HG03354 (cell line): ENCODE measurements around the gene SIRPA.

ENCODE experiments used
- ATAC-seq: cut with Tn5 transposase; IDR thresholded peaks from one replicate; pipeline ENCODE4 v1.9.1; 2021; ENCODE audit warnings: mild to moderate bottlenecking; ENCODE audit not compliant: unreplicated experiment, poor library complexity, severe bottlenecking

SIRPA gene

DNA sequence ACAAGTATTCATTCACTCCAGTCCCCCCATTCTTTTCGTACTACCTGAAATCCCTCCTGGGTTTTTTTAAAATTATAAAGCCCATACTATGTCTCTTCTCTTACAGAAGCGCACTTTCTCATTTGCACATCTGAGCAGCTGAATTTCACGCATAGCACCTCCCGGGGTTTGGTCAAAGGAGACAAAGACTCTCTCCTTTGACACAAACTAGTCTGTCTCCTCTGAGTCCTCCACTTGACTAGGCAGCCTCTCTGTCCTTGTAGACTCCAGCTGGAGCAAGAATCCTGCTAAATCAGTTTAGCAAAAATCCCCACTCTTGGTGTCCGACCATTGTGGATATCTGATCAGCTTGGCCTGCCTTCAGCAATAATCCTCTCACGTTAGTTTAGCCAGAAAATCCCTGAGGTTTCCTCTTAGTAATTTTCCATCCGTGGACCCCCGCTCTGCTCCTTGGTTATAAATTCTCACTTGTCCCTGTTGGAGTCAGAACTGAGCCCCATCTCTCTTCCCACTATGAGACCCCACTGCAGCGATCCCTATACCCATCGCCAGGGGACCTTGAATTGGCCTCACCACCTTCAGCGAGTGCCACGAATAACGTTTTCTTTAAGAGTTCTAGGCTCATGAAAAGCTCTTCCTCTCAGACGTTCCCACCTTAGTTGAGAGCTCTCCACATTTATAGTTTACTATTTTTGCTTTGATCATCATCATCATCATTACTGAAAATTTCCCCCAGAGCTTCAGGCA lies 69.6 kb downstream of the SIRPA start:
- no peak for ATAC-seq

DNA sequence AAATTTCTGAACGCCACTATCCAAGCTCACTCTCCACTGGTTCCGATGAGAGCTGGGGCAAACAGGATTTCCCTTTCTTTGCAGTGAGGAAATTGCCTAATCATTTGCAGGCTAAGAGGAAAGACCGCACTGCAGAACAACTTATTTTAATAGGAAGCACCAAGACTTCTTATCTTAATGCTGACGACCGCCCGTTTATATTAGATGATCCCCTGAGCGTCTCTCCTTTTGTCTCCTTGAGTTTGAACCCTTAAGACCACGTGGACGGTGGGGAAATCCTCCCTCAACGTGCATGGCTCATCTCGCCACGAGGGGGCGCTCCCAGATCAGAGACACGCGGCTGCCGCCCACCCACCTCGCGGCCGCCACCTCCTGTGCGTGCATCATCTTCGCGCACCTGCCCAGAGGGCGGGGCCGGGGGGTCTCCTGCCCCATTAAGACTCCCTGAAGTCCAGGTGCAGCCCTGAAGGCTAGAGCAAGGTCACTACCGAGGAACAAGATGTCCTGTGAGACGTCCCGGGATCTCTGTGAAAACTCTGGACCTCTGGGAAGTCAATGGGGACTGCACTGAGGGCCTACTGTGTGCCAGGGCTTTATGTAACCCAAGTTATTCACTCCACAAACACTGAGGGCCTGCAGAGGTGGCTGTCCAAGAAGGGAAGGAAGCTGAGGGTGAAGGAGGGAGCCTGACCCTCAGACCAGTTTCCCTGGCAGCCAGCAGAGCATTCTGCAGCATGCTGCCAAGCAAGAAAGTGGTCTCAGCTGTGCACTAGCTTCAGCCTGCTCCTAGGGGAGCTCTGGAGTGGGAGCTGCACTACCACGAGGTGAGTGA lies 70.5 kb downstream of the SIRPA start:
- ATAC-seq: peak; percentile 71

DNA sequence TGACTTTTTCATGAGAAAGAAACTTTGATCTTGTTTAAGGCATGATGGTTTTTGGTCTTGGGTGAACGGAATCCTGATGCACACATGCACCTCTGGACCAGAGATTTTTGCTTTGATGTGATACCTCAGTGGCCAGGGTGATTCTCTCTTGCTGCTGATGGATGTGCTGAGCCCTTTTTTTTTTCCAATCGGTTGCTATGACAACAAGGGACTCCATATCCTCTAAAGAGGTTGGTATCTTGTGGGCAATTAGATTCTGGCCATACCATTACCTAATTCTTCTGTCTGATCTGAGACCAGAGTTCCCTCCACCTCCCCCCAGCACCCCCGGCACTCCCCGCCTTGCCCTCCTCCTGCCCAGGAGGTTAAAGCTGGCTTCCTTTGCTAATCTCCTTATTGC lies 73.8 kb downstream of the SIRPA start:
- ATAC-seq: no peak

DNA sequence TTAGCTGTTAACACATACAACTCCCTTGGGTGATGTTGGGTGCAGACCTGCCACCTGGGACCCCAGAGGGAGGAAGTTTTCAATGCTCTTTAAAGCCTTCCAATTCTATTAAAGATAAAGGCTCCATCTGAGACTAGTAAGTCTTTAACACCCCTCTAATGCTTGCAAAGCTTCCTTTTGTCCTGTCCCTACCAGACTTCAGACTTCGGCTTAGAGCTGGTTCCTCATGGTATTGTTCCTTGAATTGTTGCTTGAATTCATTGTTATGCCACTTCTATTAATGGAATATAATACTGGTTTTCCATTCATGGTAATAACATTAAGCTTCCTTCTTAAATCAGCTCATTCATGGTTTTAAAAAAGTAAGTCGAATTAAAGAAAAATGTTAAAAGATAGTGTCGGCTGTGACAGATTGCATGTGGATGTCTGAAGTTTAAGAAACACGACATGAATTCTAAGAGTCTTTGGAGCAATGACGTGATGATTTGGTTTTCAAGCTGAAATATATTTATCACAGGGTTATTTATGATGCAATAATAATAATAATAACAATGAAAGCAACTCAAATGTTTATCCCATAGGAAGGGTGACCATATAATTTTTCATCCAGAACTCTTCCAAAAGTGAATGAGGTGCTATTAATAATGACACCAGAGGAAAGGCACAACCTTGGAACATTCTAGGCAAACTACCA lies 76.8 kb downstream of the SIRPA start:
- no peak for ATAC-seq

DNA sequence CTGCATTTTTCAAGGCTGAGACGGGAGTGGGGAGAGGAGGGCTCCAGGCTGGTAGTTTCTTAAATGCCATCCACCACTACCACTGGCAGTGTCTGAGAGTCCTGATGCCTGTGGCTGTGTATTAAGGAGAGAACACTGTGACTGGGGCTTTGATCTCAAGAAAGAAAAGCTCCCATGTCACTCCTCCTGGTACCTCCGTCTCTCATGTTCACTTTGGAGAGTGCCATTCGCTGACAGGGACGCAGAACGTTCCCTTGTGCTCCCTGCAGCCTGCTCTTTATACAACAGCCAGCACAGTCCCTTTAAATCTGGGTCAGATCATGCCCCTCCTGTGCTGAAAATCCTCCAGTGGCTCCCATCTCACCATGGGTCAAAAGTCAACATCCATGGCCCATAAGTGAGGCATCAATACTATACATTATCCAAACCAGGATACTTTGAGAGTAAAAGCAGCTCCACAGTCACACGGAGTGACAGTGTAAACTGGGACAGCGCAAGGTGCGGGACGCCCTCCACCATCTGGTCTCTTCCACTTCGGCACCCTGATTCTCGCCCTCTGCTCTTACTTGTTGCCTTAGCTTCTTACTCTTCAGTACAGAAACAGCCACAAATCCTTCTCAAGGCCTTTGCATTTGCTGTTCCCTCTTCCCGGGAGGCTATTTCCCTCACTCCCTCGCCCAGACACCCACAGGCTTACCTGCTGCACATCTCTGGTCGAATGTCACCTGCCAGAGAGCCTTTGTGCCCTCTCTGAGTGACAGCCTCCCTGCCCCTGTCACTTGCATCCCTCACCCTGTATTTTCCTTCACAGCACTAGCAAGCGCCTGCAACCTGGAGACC lies 78.6 kb downstream of the SIRPA start:
- ATAC-seq: no peak

DNA sequence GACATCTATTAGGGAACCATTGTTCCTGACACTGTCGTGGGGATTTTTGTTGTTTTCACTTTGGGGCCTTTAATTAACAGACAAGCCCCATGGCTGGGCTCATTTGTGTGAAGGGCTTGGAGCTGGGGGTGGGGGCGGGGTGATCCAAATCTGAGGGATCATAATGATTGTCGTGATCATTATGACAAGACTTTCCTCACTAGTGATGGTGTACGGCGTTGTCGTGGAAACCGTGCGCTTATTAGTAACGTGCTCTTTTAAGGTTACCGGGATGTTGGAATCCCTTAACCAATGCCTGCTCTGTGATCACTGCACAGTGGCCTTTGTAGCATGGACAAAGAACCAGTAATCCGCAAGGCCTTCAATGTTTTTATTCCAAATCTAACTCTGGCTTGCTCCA lies 80.1 kb downstream of the SIRPA start:
- ATAC-seq: no peak

DNA sequence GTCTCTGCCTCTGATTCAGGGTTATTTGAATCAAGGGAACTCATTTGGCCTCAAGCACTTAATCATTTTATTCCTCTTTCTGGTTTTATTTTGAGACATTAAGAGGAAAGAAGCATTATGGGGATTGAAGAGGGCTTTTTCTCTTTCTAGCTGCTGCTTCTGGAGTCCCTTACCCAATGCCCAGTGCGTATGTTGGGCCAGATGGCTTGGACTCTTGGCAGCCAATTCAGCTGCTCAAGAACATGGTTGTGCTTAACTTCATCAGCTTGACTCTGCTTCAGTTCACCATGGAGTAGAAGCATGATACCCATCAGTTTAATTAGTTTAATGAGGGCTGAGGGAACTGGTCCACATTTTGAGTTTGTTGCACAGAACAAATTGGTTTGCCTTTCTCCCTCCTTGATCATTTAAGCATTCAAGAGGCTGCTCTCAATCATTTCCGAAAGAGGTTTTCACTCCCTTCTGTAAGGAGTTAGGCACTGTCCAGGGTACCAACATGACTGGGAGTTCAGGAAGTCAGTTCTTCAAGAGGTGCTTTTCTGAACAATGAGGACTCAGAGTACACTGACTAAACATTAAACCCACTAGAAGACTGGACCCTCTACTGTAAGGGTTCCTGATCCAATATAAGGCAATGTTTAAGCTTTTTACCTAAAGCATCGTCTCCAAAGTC lies 84.0 kb downstream of the SIRPA start:
- no peak for ATAC-seq

DNA sequence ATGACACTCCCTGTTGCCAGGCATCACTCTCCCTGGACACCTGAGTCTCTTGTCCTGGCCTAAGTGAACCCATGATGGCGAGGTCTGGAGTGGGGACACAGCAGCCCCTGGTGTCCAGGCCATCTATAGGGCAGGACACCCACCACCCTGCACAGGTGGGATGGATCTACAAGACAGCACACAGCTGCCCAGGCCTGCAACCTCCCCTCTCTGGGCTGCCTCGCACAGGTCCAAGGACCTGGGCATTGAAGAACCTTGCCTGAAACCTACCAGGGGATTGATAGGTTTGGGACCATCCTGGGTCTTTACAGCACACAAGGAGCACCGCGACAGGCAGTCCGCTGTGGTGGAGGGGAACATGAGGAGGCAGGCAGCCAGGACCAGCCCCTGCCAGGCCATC lies 87.5 kb downstream of the SIRPA start:
- no peak for ATAC-seq

DNA sequence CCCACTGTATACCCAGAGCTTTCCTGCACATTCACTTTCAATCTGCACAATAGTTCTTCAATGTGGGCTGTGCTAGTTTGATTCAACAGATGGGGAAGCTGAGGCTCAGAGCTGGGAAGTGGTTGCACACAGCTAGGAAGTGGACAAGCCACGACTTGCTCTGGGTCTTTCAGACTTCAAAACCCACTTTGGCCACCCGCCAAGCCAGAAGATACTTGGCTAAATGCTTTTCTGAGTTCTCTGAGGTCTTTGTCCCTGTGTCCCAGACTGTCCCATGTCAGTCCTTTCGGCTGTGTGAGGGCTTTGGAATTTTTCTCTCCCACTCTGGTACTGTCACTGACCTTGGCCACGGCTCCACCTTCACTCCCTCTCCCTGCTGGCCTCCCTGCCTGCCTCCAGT lies 88.1 kb downstream of the SIRPA start:
- no peak for ATAC-seq

DNA sequence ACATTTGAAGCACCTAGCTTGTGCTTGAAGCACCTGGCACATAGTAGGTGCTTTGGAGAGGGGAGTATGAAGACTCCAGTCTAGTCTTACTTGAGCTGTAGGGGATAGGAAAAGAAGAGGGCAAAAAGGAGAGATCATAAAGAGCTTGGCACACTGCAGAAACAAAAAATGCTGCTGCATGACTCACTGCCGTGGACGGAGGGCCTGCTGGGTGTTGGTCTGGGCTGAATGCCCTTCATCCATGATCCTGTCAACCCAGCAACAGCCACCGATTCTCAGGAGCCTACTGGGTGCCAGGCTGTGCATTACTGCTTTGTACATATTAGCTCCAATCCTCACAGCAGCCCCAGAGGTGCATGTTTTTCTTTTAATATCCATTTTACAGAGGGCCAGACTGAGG lies 92.6 kb downstream of the SIRPA start:
- ATAC-seq: no peak
